GM12801 (cell line): ENCODE measurements around the gene RASL10B.

ENCODE experiments used
- TF ChIP-seq, protein P1 (sequence below): IDR thresholded peaks from one replicate; pipeline ENCODE4 v1.5.1; 2011; ENCODE audit warnings: control low read depth; ENCODE audit not compliant: insufficient read length; ENCODE audit errors: extremely low read depth

Gene RASL10B

GRCh38 chr17:35723735-35724134 lies 7.7 kb upstream of the RASL10B start:
- TF ChIP-seq, protein P1, sequence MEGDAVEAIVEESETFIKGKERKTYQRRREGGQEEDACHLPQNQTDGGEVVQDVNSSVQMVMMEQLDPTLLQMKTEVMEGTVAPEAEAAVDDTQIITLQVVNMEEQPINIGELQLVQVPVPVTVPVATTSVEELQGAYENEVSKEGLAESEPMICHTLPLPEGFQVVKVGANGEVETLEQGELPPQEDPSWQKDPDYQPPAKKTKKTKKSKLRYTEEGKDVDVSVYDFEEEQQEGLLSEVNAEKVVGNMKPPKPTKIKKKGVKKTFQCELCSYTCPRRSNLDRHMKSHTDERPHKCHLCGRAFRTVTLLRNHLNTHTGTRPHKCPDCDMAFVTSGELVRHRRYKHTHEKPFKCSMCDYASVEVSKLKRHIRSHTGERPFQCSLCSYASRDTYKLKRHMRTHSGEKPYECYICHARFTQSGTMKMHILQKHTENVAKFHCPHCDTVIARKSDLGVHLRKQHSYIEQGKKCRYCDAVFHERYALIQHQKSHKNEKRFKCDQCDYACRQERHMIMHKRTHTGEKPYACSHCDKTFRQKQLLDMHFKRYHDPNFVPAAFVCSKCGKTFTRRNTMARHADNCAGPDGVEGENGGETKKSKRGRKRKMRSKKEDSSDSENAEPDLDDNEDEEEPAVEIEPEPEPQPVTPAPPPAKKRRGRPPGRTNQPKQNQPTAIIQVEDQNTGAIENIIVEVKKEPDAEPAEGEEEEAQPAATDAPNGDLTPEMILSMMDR = no peak

DNA sequence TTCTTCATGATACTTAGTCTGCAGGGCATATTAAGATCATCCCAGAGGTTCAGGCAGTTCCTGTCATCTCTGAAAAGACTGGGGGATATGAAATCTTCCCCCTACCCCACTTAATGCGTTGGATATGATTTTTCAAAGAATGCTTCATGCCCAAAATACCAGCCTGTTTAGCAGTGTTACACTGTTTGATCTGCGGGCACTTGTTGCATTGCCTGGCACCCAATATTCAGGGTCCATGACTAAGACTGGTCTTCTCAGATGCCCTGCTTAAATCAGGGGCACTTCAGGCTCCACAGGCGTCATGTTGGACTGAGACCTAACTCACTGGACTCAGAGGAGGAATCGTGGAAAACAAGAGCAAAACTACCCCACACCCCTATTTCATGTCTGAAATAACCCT lies 6.4 kb upstream of the RASL10B start:
- TF ChIP-seq, protein P1 = no peak

DNA sequence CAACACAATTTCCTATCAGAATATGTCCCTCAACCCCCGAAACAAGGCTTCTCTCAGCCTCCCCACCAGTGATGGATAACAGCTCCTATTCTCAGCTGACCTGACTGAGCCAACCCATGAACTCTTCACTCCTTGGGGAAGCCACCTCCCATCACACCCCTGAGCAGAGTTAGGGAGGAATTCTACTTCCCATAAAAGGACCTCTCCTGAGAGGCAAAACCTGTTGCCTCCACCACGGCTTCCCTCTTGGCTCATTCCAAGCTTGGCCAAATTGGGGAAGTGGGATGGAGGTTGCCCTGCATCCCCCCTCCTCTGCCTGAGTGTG lies 5.7 kb upstream of the RASL10B start:
- TF ChIP-seq, protein P1 = no peak

DNA sequence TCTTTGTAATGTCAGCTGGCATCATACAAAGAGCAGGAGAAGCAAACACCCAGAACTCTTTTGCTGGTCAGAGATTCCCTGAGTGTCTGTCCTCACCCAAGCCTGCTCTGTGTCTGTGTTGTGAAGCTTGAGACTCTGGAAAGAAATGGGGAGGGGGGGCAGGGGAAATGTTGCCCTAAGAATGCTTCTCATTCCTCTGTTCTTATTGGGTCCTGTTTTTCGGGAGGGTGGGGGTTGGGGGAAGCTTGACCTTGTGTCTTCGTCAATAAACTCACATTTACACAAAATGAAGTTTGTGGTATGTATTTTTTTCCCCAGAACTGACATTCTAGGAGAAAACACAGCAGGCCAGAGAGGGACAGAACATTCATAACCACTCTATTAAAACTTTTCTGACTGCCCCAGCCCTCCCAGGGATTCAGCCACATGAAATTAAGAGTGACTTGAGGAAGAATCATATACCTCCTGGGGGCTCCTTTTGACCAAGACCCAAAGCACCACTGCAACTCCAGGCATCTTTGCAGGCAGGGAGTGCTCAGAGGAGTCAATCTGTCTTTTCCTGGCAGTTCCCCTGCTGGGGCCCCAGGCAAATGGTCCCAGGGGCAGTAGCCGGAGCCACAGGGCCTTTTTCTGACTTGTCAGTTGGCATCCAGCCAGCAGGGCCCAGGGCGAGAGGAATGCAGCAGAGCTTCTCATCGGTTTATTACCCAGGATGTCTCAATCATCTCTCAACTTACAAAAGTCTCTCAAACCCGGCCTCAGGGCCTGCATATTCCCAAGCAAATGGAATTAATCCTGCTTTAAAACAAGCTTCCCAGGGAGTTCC lies 5.1 kb upstream of the RASL10B start:
- TF ChIP-seq, protein P1 = no peak

- TF ChIP-seq, protein P1 = no peak
These were observed 4.4 kb upstream of the RASL10B start for GRCh38 chr17:35726953-35727460.

- TF ChIP-seq, protein P1 = no peak
These were observed 3.8 kb upstream of the RASL10B start for GRCh38 chr17:35727635-35728034.

GRCh38 chr17:35728551-35728950 lies 2.9 kb upstream of the RASL10B start:
- TF ChIP-seq, protein P1 = no peak
